Thoracic aorta (tissue), 2 donors: Measurements from ENCODE around the gene CPZ. TPM values are rescaled to one million over a fixed set of nuclear protein-coding genes. Genes with fewer than 3 reads are reported as not detected.

Experiments
- ATAC-seq: fragments of 150-250 bp; one replicate; pipeline ENCODE4 v1.8.0; 2017; ENCODE audit warnings: low read depth; ENCODE audit not compliant: insufficient number of reproducible peaks, low FRiP score
- DNase-seq: peaks from one replicate; pipeline ENCODE4 v3.0.0-alpha.2; 2020; ENCODE audit warnings: low spot score
- H3K27ac ChIP-seq, 2 donors: fragments of 200-600 bp; sonication (generic); 1 replicate in 1 of 2; 2 replicates in 1 of 2; pipeline ENCODE4 v1.5.1; 2016; ENCODE audit warnings: mild to moderate bottlenecking in 2 of 2, moderate library complexity in 2 of 2
- H3K27me3 ChIP-seq: fragments of 200-600 bp; sonication (generic); replicated peaks from 2 replicates; pipeline ENCODE4 v1.6.0; 2016; ENCODE audit warnings: mild to moderate bottlenecking; ENCODE audit not compliant: insufficient read depth
- H3K36me3 ChIP-seq: fragments of 200-600 bp; sonication (generic); one replicate; pipeline ENCODE4 v1.5.1; 2016
- H3K4me1 ChIP-seq, 2 donors: fragments of 200-600 bp; sonication (generic); 1 replicate in 1 of 2; 2 replicates in 1 of 2; pipeline versions ENCODE4 v1.5.1 to v1.6.0; 2016; ENCODE audit warnings: low read depth in 2 of 2, mild to moderate bottlenecking in 1 of 2; ENCODE audit not compliant: control insufficient read depth in 1 of 2
- H3K4me3 ChIP-seq: fragments of 200-600 bp; sonication (generic); 2 replicates; pipeline ENCODE4 v1.5.1; 2016; ENCODE audit warnings: mild to moderate bottlenecking
- H3K9me3 ChIP-seq: fragments of 200-600 bp; sonication (generic); 2 replicates; pipeline ENCODE4 v1.5.1; 2016
- CTCF ChIP-seq: fragments of 200-600 bp; sonication (generic); IDR thresholded peaks from one replicate; pipeline ENCODE4 v1.5.1; 2019; ENCODE audit warnings: antibody characterized with exemption
- total RNA-seq, 2 donors: library from RNA; depleted of rRNA; stranded (reverse); fragments of >200 nt; gene quantifications; one replicate each; pipeline versions ENCODE4 v1.1.0 to v1.2.3, GENCODE V29; 2016

Gene CPZ
- 1 to 10 TPM; 3.0 to 6.1 TPM for total RNA-seq

GRCh38 chr4:8592366-8593263 is at the start of gene CPZ:
Gene CPZ (plus strand): TSS chr4:8592765. CDS start chr4:8592834, 69 bp downstream.
- H3K27me3 ChIP-seq = no peaks in the 10 kb centered on the region
- H3K4me3 ChIP-seq = peak within 1 kb of the TSS; percentile 31
- DNase-seq = no peak
- ATAC-seq = no peak
- TF ChIP-seq CTCF = no peak
- H3K36me3 ChIP-seq = no peaks in the 10 kb centered on the region
- H3K27ac ChIP-seq = no peak within 1 kb of the TSS
- no peaks in the 10 kb centered on the region for H3K9me3 ChIP-seq
- peaks cover 0 to 7% of the 10 kb centered on the region in 2 donors for H3K4me1 ChIP-seq

GRCh38 chr4:8542776-8543525 is 49.6 kb upstream of the CPZ start:
- ATAC-seq (no peak), DNase-seq (no peak)
- H3K27me3 ChIP-seq = no peaks in the 10 kb centered on the region
- no peak overlapping the region for H3K4me3 ChIP-seq
- H3K27ac ChIP-seq = no peak overlapping the region
- no peaks in the 10 kb centered on the region for H3K4me1 ChIP-seq
- H3K36me3 ChIP-seq = no peaks in the 10 kb centered on the region
- TF ChIP-seq CTCF = no peak
- no peaks in the 10 kb centered on the region for H3K9me3 ChIP-seq

- H3K4me1 ChIP-seq = no peaks in the 10 kb centered on the region
- no peak for DNase-seq
- H3K27me3 ChIP-seq = no peaks in the 10 kb centered on the region
- no peak overlapping the region for H3K4me3 ChIP-seq
- H3K9me3 ChIP-seq = no peaks in the 10 kb centered on the region
- H3K27ac ChIP-seq = no peak overlapping the region
- TF ChIP-seq CTCF = no peak
- no peaks in the 10 kb centered on the region for H3K36me3 ChIP-seq
- ATAC-seq = no peak
Measured at GRCh38 chr4:8543623-8544022, 48.9 kb upstream of the CPZ start.

- Histone ChIP-seq H3K36me3 (no peaks in the 10 kb centered on the region), H3K4me1 (no peaks in the 10 kb centered on the region), H3K27me3 (no peaks in the 10 kb centered on the region), H3K4me3 (no peak overlapping the region), H3K9me3 (no peaks in the 10 kb centered on the region), H3K27ac (no peak overlapping the region)
- ATAC-seq (no peak), DNase-seq (no peak)
- no peak for TF ChIP-seq CTCF
Measured at GRCh38 chr4:8544282-8544681, 48.3 kb upstream of the CPZ start.

GRCh38 chr4:8544741-8545438 is 47.7 kb upstream of the CPZ start:
- ATAC-seq (no peak), DNase-seq (no peak)
- Histone ChIP-seq H3K4me1 (no peaks in the 10 kb centered on the region), H3K27ac (no peak overlapping the region), H3K36me3 (no peaks in the 10 kb centered on the region), H3K9me3 (no peaks in the 10 kb centered on the region), H3K4me3 (no peak overlapping the region), H3K27me3 (no peaks in the 10 kb centered on the region)
- TF ChIP-seq CTCF = no peak
